ENCODE results near the gene ERI3. TPM values are rescaled to one million over a fixed set of nuclear protein-coding genes. Genes with fewer than 3 reads are reported as not detected.

Gene ERI3
- total and polyA plus RNA-seq, 2 of the 13 experiments (the other 11 are each of a cell fraction or from before 2014, with no cell fraction given): 35.6 to 35.9 TPM

DNA sequence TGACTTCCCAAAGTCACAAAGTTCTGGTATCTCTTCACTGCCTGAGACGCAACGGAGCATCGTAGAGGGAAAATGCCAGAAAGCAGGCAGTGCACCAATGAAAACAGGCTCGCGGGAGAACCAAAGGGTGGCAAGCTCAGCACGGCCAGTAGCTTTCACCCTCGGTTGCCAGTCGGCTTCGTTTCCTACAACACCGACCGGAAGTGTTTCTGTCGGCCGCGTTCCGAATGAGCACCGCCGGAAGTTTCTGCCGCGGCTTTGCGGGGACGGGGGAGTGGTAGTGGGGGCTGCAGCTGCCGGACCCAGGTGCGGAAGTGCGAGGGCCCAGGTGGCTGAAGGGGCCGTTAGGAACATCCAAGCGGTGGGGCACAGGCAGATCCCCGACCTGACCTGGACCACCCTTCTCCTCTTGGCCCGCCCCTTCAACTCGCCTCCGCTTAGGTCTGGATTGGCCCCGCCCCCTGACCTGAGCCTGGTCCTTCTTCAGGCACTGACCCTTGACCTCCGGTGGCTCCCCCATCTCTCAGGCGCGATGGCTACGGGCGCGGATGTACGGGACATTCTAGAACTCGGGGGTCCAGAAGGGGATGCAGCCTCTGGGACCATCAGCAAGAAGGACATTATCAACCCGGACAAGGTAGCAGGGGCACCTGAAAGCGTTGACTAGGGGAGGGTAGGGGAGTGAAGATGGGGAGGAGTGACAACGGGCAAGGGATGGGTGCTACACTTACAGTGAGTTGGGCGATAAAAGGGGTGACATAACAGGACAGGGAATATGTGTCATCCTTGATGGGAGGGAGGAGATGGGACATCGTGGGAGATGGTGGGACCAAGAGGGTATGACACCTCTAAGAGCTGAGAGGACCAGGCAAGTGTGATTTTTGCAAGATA lies 141.6 kb downstream of the ERI3 start, which contains the start of gene DMAP1 (continued):
- TF ChIP-seq, protein P1, sequence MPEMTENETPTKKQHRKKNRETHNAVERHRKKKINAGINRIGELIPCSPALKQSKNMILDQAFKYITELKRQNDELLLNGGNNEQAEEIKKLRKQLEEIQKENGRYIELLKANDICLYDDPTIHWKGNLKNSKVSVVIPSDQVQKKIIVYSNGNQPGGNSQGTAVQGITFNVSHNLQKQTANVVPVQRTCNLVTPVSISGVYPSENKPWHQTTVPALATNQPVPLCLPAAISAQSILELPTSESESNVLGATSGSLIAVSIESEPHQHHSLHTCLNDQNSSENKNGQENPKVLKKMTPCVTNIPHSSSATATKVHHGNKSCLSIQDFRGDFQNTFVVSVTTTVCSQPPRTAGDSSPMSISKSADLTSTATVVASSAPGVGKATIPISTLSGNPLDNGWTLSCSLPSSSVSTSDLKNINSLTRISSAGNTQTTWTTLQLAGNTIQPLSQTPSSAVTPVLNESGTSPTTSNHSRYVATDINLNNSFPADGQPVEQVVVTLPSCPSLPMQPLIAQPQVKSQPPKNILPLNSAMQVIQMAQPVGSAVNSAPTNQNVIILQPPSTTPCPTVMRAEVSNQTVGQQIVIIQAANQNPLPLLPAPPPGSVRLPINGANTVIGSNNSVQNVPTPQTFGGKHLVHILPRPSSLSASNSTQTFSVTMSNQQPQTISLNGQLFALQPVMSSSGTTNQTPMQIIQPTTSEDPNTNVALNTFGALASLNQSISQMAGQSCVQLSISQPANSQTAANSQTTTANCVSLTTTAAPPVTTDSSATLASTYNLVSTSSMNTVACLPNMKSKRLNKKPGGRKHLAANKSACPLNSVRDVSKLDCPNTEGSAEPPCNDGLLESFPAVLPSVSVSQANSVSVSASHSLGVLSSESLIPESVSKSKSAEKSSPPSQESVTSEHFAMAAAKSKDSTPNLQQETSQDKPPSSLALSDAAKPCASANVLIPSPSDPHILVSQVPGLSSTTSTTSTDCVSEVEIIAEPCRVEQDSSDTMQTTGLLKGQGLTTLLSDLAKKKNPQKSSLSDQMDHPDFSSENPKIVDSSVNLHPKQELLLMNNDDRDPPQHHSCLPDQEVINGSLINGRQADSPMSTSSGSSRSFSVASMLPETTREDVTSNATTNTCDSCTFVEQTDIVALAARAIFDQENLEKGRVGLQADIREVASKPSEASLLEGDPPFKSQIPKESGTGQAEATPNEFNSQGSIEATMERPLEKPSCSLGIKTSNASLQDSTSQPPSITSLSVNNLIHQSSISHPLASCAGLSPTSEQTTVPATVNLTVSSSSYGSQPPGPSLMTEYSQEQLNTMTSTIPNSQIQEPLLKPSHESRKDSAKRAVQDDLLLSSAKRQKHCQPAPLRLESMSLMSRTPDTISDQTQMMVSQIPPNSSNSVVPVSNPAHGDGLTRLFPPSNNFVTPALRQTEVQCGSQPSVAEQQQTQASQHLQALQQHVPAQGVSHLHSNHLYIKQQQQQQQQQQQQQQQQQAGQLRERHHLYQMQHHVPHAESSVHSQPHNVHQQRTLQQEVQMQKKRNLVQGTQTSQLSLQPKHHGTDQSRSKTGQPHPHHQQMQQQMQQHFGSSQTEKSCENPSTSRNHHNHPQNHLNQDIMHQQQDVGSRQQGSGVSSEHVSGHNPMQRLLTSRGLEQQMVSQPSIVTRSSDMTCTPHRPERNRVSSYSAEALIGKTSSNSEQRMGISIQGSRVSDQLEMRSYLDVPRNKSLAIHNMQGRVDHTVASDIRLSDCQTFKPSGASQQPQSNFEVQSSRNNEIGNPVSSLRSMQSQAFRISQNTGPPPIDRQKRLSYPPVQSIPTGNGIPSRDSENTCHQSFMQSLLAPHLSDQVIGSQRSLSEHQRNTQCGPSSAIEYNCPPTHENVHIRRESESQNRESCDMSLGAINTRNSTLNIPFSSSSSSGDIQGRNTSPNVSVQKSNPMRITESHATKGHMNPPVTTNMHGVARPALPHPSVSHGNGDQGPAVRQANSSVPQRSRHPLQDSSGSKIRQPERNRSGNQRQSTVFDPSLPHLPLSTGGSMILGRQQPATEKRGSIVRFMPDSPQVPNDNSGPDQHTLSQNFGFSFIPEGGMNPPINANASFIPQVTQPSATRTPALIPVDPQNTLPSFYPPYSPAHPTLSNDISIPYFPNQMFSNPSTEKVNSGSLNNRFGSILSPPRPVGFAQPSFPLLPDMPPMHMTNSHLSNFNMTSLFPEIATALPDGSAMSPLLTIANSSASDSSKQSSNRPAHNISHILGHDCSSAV (CRISPR knock-in tag; IDR thresholded peaks at IDR 0.05; ENCODE audit: borderline replicate concordance): no peak
- TF ChIP-seq ZNF205 (CRISPR knock-in tag; IDR thresholded peaks at IDR 0.05) (peak; percentile 81; the same call in 1 of the 2 replicates), ZNF713 (CRISPR knock-in tag; IDR thresholded peaks at IDR 0.05) (peak; percentile 29; the same call in 1 of the 2 replicates), SUZ12 (IDR thresholded peaks at IDR 0.05; ENCODE audit: low read depth, low read length) (no peak), MBNL3 (CRISPR knock-in tag; conservative IDR thresholded peaks at IDR 0.05) (no peak), NONO (IDR thresholded peaks at IDR 0.05) (no peak), NONO (CRISPR knock-in tag; conservative IDR thresholded peaks at IDR 0.05) (peak; percentile 95), ZNF839 (CRISPR knock-in tag; IDR thresholded peaks at IDR 0.05; ENCODE audit: borderline replicate concordance) (peak; percentile 76; the same call in 1 of the 2 replicates), ZNF570 (CRISPR knock-in tag; IDR thresholded peaks at IDR 0.05; ENCODE audit: borderline replicate concordance) (no peak), MIER3 (CRISPR knock-in tag; IDR thresholded peaks at IDR 0.05; ENCODE audit: borderline replicate concordance) (peak; percentile 84; the same call in 1 of the 2 replicates), ATF7 (IDR thresholded peaks at IDR 0.05) (no peak), ATF7 (CRISPR knock-in tag; IDR thresholded peaks at IDR 0.05) (0 out of 2 replicates have a peak, but pooled peaks have one; percentile 38)
- TF ChIP-seq, protein P2, sequence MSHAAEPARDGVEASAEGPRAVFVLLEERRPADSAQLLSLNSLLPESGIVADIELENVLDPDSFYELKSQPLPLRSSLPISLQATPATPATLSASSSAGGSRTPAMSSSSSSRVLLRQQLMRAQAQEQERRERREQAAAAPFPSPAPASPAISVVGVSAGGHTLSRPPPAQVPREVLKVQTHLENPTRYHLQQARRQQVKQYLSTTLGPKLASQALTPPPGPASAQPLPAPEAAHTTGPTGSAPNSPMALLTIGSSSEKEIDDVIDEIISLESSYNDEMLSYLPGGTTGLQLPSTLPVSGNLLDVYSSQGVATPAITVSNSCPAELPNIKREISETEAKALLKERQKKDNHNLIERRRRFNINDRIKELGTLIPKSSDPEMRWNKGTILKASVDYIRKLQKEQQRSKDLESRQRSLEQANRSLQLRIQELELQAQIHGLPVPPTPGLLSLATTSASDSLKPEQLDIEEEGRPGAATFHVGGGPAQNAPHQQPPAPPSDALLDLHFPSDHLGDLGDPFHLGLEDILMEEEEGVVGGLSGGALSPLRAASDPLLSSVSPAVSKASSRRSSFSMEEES (CRISPR knock-in tag; IDR thresholded peaks at IDR 0.05): no peak
- TF ChIP-seq, protein P3, sequence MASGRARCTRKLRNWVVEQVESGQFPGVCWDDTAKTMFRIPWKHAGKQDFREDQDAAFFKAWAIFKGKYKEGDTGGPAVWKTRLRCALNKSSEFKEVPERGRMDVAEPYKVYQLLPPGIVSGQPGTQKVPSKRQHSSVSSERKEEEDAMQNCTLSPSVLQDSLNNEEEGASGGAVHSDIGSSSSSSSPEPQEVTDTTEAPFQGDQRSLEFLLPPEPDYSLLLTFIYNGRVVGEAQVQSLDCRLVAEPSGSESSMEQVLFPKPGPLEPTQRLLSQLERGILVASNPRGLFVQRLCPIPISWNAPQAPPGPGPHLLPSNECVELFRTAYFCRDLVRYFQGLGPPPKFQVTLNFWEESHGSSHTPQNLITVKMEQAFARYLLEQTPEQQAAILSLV (CRISPR knock-in tag; IDR thresholded peaks at IDR 0.05; ENCODE audit: borderline replicate concordance): peak; percentile 58; the same call in 1 of the 2 replicates
- TF ChIP-seq, protein P4, sequence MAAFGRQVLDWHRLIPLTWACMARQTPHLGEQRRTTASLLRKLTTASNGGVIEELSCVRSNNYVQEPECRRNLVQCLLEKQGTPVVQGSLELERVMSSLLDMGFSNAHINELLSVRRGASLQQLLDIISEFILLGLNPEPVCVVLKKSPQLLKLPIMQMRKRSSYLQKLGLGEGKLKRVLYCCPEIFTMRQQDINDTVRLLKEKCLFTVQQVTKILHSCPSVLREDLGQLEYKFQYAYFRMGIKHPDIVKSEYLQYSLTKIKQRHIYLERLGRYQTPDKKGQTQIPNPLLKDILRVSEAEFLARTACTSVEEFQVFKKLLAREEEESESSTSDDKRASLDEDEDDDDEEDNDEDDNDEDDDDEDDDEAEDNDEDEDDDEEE (CRISPR knock-in tag; IDR thresholded peaks at IDR 0.05): no peak
